ENCODE data around the gene SDK2.
A peak's percentile ranks its signal among the peaks of the same experiment; 100 is the strongest.

Gene SDK2

GRCh38 chr17:73638556-73638955, 5.7 kb downstream of the SDK2 start:
- Histone ChIP-seq H3K23ac (ENCODE audit: low read depth, low read length, poor library complexity) (no peak overlapping the region), H2BK5ac (ENCODE audit: low read length) (no peak overlapping the region), H3K9me3 (replicated peaks in 1 of 2; ENCODE audit: control insufficient read depth in 2 of 2, insufficient read depth in 1 of 2, low read depth in 1 of 2, low read length in 2 of 2) (no peaks in the 10 kb centered on the region), H3K18ac (ENCODE audit: low read length) (no peak overlapping the region), H2BK15ac (ENCODE audit: low read length) (no peak overlapping the region), H2BK120ac (ENCODE audit: low read depth, low read length) (no peak overlapping the region), H4K8ac (ENCODE audit: low read depth, low read length) (no peak overlapping the region), H3K27ac (replicated peaks; ENCODE audit: low read length) (no peak overlapping the region), H3K36me3 (replicated peaks in 1 of 2; ENCODE audit: control insufficient read depth in 2 of 2, insufficient read depth in 2 of 2, low read length in 2 of 2) (no peaks in the 10 kb centered on the region), H2AFZ (ENCODE audit: low read length) (no peak overlapping the region), H3K14ac (ENCODE audit: low read length) (no peak overlapping the region), H3K9ac (ENCODE audit: low read depth, low read length, poor library complexity) (no peak overlapping the region), H3K27me3 (ENCODE audit: control insufficient read depth in 3 of 3, insufficient read depth in 3 of 3, low read depth in 1 of 3, low read length in 3 of 3) (no peaks in the 10 kb centered on the region), H3K4me2 (ENCODE audit: insufficient read depth, low read length, poor library complexity, severe bottlenecking) (no peak overlapping the region), H4K91ac (ENCODE audit: low read depth, low read length, poor library complexity) (no peak overlapping the region), H2BK12ac (ENCODE audit: low read length) (no peak overlapping the region), H3K4me1 (ENCODE audit: control insufficient read depth in 2 of 2, insufficient read depth in 1 of 2, low read depth in 1 of 2, low read length in 2 of 2) (peaks cover 23 to 31% of the 10 kb centered on the region in 2 donors), H2AK5ac (ENCODE audit: low read depth, low read length) (no peak overlapping the region), H3K79me1 (ENCODE audit: low read depth, low read length) (peaks cover 26% of the 10 kb centered on the region), H3K4ac (ENCODE audit: low read length) (no peak overlapping the region), H3K4me3 (ENCODE audit: low read length in 2 of 2) (no peak overlapping the region)
- no CpG with 5 or more reads among the region's 3 CpGs for WGBS, 2 donors (ENCODE audit: extremely low coverage in 2 of 2, insufficient read length in 2 of 2, insufficient replicate concordance in 1 of 2)
- DNase-seq (ENCODE audit: low spot score): no peak

GRCh38 chr17:73637866-73638265, 6.4 kb downstream of the SDK2 start:
- peaks cover 23 to 31% of the 10 kb centered on the region in 2 donors for H3K4me1 ChIP-seq (ENCODE audit: control insufficient read depth in 2 of 2, insufficient read depth in 1 of 2, low read depth in 1 of 2, low read length in 2 of 2)
- H3K23ac ChIP-seq (ENCODE audit: low read depth, low read length, poor library complexity): no peak overlapping the region
- no peak overlapping the region for H3K4ac ChIP-seq (ENCODE audit: low read length)
- H3K18ac ChIP-seq (ENCODE audit: low read length): peak overlapping the region; percentile 21
- H4K91ac ChIP-seq (ENCODE audit: low read depth, low read length, poor library complexity): no peak overlapping the region
- no peak overlapping the region for H2BK5ac ChIP-seq (ENCODE audit: low read length)
- H2AK5ac ChIP-seq (ENCODE audit: low read depth, low read length): no peak overlapping the region
- no peaks in the 10 kb centered on the region for H3K36me3 ChIP-seq (replicated peaks in 1 of 2; ENCODE audit: control insufficient read depth in 2 of 2, insufficient read depth in 2 of 2, low read length in 2 of 2)
- no peak for DNase-seq (ENCODE audit: low spot score)
- no peak overlapping the region for H3K27ac ChIP-seq (replicated peaks; ENCODE audit: low read length)
- H3K4me3 ChIP-seq (ENCODE audit: low read length in 2 of 2): no peak overlapping the region
- H3K79me1 ChIP-seq (ENCODE audit: low read depth, low read length): peaks cover 19% of the 10 kb centered on the region
- H2BK120ac ChIP-seq (ENCODE audit: low read depth, low read length): no peak overlapping the region
- no peak overlapping the region for H3K4me2 ChIP-seq (ENCODE audit: insufficient read depth, low read length, poor library complexity, severe bottlenecking)
- no peak overlapping the region for H2BK12ac ChIP-seq (ENCODE audit: low read length)
- no peak overlapping the region for H2AFZ ChIP-seq (ENCODE audit: low read length)
- no CpG with 5 or more reads among the region's 8 CpGs for WGBS, 2 donors (ENCODE audit: extremely low coverage in 2 of 2, insufficient read length in 2 of 2, insufficient replicate concordance in 1 of 2)
- H3K9me3 ChIP-seq (replicated peaks in 1 of 2; ENCODE audit: control insufficient read depth in 2 of 2, insufficient read depth in 1 of 2, low read depth in 1 of 2, low read length in 2 of 2): no peaks in the 10 kb centered on the region
- H3K9ac ChIP-seq (ENCODE audit: low read depth, low read length, poor library complexity): no peak overlapping the region
- no peaks in the 10 kb centered on the region for H3K27me3 ChIP-seq (ENCODE audit: control insufficient read depth in 3 of 3, insufficient read depth in 3 of 3, low read depth in 1 of 3, low read length in 3 of 3)
- H4K8ac ChIP-seq (ENCODE audit: low read depth, low read length): no peak overlapping the region
- no peak overlapping the region for H3K14ac ChIP-seq (ENCODE audit: low read length)
- no peak overlapping the region for H2BK15ac ChIP-seq (ENCODE audit: low read length)

GRCh38 chr17:73635101-73635817, 9.0 kb downstream of the SDK2 start:
- no peak overlapping the region for H3K14ac ChIP-seq (ENCODE audit: low read length)
- no peak overlapping the region for H2BK15ac ChIP-seq (ENCODE audit: low read length)
- H4K8ac ChIP-seq (ENCODE audit: low read depth, low read length): no peak overlapping the region
- H4K91ac ChIP-seq (ENCODE audit: low read depth, low read length, poor library complexity): no peak overlapping the region
- no peak overlapping the region for H3K4me3 ChIP-seq (ENCODE audit: low read length in 2 of 2)
- no peak overlapping the region for H3K27ac ChIP-seq (replicated peaks; ENCODE audit: low read length)
- no peak overlapping the region for H3K4me2 ChIP-seq (ENCODE audit: insufficient read depth, low read length, poor library complexity, severe bottlenecking)
- peaks cover 0 to 23% of the 10 kb centered on the region in 2 donors for H3K4me1 ChIP-seq (ENCODE audit: control insufficient read depth in 2 of 2, insufficient read depth in 1 of 2, low read depth in 1 of 2, low read length in 2 of 2)
- no peak overlapping the region for H2AFZ ChIP-seq (ENCODE audit: low read length)
- no peak overlapping the region for H2BK120ac ChIP-seq (ENCODE audit: low read depth, low read length)
- H2BK5ac ChIP-seq (ENCODE audit: low read length): no peak overlapping the region
- WGBS, 2 donors (ENCODE audit: extremely low coverage in 2 of 2, insufficient read length in 2 of 2, insufficient replicate concordance in 1 of 2): no CpG with 5 or more reads among the region's 12 CpGs
- peaks cover 0 to 3% of the 10 kb centered on the region in 2 donors for H3K36me3 ChIP-seq (replicated peaks in 1 of 2; ENCODE audit: control insufficient read depth in 2 of 2, insufficient read depth in 2 of 2, low read length in 2 of 2)
- no peak overlapping the region for H2BK12ac ChIP-seq (ENCODE audit: low read length)
- H3K18ac ChIP-seq (ENCODE audit: low read length): no peak overlapping the region
- no peak overlapping the region for H3K9ac ChIP-seq (ENCODE audit: low read depth, low read length, poor library complexity)
- no peak overlapping the region for H2AK5ac ChIP-seq (ENCODE audit: low read depth, low read length)
- no peaks in the 10 kb centered on the region for H3K27me3 ChIP-seq (ENCODE audit: control insufficient read depth in 3 of 3, insufficient read depth in 3 of 3, low read depth in 1 of 3, low read length in 3 of 3)
- H3K4ac ChIP-seq (ENCODE audit: low read length): no peak overlapping the region
- H3K79me1 ChIP-seq (ENCODE audit: low read depth, low read length): peaks cover 18% of the 10 kb centered on the region
- DNase-seq (ENCODE audit: low spot score): no peak
- no peaks in the 10 kb centered on the region for H3K9me3 ChIP-seq (replicated peaks in 1 of 2; ENCODE audit: control insufficient read depth in 2 of 2, insufficient read depth in 1 of 2, low read depth in 1 of 2, low read length in 2 of 2)
- H3K23ac ChIP-seq (ENCODE audit: low read depth, low read length, poor library complexity): no peak overlapping the region

- no CpG with 5 or more reads among the region's 5 CpGs for WGBS, 2 donors (ENCODE audit: extremely low coverage in 2 of 2, insufficient read length in 2 of 2, insufficient replicate concordance in 1 of 2)
- no peak overlapping the region for H2AFZ ChIP-seq (ENCODE audit: low read length)
- H2BK15ac ChIP-seq (ENCODE audit: low read length): no peak overlapping the region
- peaks cover 0 to 3% of the 10 kb centered on the region in 2 donors for H3K36me3 ChIP-seq (replicated peaks in 1 of 2; ENCODE audit: control insufficient read depth in 2 of 2, insufficient read depth in 2 of 2, low read length in 2 of 2)
- H3K27me3 ChIP-seq (ENCODE audit: control insufficient read depth in 3 of 3, insufficient read depth in 3 of 3, low read depth in 1 of 3, low read length in 3 of 3): no peaks in the 10 kb centered on the region
- no peak overlapping the region for H4K91ac ChIP-seq (ENCODE audit: low read depth, low read length, poor library complexity)
- no peak overlapping the region for H3K18ac ChIP-seq (ENCODE audit: low read length)
- no peak overlapping the region for H4K8ac ChIP-seq (ENCODE audit: low read depth, low read length)
- H2BK12ac ChIP-seq (ENCODE audit: low read length): no peak overlapping the region
- no peak overlapping the region for H2AK5ac ChIP-seq (ENCODE audit: low read depth, low read length)
- H3K79me1 ChIP-seq (ENCODE audit: low read depth, low read length): peaks cover 18% of the 10 kb centered on the region
- no peak overlapping the region for H3K23ac ChIP-seq (ENCODE audit: low read depth, low read length, poor library complexity)
- H3K4me1 ChIP-seq (ENCODE audit: control insufficient read depth in 2 of 2, insufficient read depth in 1 of 2, low read depth in 1 of 2, low read length in 2 of 2): peaks cover 0 to 25% of the 10 kb centered on the region in 2 donors
- no peak overlapping the region for H2BK5ac ChIP-seq (ENCODE audit: low read length)
- H3K9ac ChIP-seq (ENCODE audit: low read depth, low read length, poor library complexity): no peak overlapping the region
- no peak overlapping the region for H3K4me2 ChIP-seq (ENCODE audit: insufficient read depth, low read length, poor library complexity, severe bottlenecking)
- H2BK120ac ChIP-seq (ENCODE audit: low read depth, low read length): no peak overlapping the region
- H3K14ac ChIP-seq (ENCODE audit: low read length): no peak overlapping the region
- H3K4ac ChIP-seq (ENCODE audit: low read length): no peak overlapping the region
- H3K27ac ChIP-seq (replicated peaks; ENCODE audit: low read length): no peak overlapping the region
- no peak for DNase-seq (ENCODE audit: low spot score)
- no peak overlapping the region for H3K4me3 ChIP-seq (ENCODE audit: low read length in 2 of 2)
- no peaks in the 10 kb centered on the region for H3K9me3 ChIP-seq (replicated peaks in 1 of 2; ENCODE audit: control insufficient read depth in 2 of 2, insufficient read depth in 1 of 2, low read depth in 1 of 2, low read length in 2 of 2)
These were observed 9.6 kb downstream of the SDK2 start for GRCh38 chr17:73634629-73635028.

Measured in neuronal stem cell (in vitro differentiated cells).